GM21825 (cell line): ENCODE measurements around the gene SLC12A3.

ENCODE experiments used
- ATAC-seq: cut with Tn5 transposase; IDR thresholded peaks from one replicate; pipeline ENCODE4 v1.9.1; 2021; ENCODE audit warnings: mild to moderate bottlenecking, moderate library complexity; ENCODE audit not compliant: unreplicated experiment

The SLC12A3 gene

GRCh38 chr16:56864960-56865359 is at the start of gene SLC12A3:
Gene SLC12A3, plus strand, starts transcription at chr16:56865207. Its CDS starts 29 bp downstream, at chr16:56865236.
- no peak for ATAC-seq

- ATAC-seq: no peak
Measured at GRCh38 chr16:56815721-56816120, 49.3 kb upstream of the SLC12A3 start.

- no peak for ATAC-seq
Measured at GRCh38 chr16:56817056-56817455, 48.0 kb upstream of the SLC12A3 start.

- no peak for ATAC-seq
Measured at GRCh38 chr16:56817938-56818337, 47.1 kb upstream of the SLC12A3 start.

- no peak for ATAC-seq
Measured at GRCh38 chr16:56823081-56823733, 41.8 kb upstream of the SLC12A3 start.

GRCh38 chr16:56824331-56824730 is 40.7 kb upstream of the SLC12A3 start:
- ATAC-seq: no peak

- ATAC-seq: no peak
Measured at GRCh38 chr16:56824804-56825203, 40.2 kb upstream of the SLC12A3 start.

GRCh38 chr16:56825826-56826225 is 39.2 kb upstream of the SLC12A3 start:
- no peak for ATAC-seq

GRCh38 chr16:56828647-56829046 is 36.4 kb upstream of the SLC12A3 start:
- no peak for ATAC-seq

- no peak for ATAC-seq
Measured at GRCh38 chr16:56830669-56831068, 34.3 kb upstream of the SLC12A3 start.

GRCh38 chr16:56832768-56833167 is 32.2 kb upstream of the SLC12A3 start:
- no peak for ATAC-seq

GRCh38 chr16:56833243-56833970 is 31.6 kb upstream of the SLC12A3 start:
- ATAC-seq: no peak

GRCh38 chr16:56835320-56835719 is 29.7 kb upstream of the SLC12A3 start:
- no peak for ATAC-seq

- ATAC-seq: no peak
Measured at GRCh38 chr16:56836410-56837230, 28.4 kb upstream of the SLC12A3 start.

- no peak for ATAC-seq
Measured at GRCh38 chr16:56838622-56839337, 26.2 kb upstream of the SLC12A3 start.

- no peak for ATAC-seq
Measured at GRCh38 chr16:56841233-56841632, 23.8 kb upstream of the SLC12A3 start.

GRCh38 chr16:56841659-56842058 is 23.3 kb upstream of the SLC12A3 start:
- no peak for ATAC-seq

GRCh38 chr16:56842133-56842532 is 22.9 kb upstream of the SLC12A3 start:
- no peak for ATAC-seq

- ATAC-seq: no peak
Measured at GRCh38 chr16:56844056-56844455, 21.0 kb upstream of the SLC12A3 start.

GRCh38 chr16:56847173-56847910 is 17.7 kb upstream of the SLC12A3 start:
- no peak for ATAC-seq
